ENCODE data around the gene CDON. TPM values are rescaled to one million over a fixed set of nuclear protein-coding genes. Genes with fewer than 3 reads are reported as not detected.

The CDON gene
- polyA plus RNA-seq, 3 donors = 0.01 TPM; not detected in 2

DNA sequence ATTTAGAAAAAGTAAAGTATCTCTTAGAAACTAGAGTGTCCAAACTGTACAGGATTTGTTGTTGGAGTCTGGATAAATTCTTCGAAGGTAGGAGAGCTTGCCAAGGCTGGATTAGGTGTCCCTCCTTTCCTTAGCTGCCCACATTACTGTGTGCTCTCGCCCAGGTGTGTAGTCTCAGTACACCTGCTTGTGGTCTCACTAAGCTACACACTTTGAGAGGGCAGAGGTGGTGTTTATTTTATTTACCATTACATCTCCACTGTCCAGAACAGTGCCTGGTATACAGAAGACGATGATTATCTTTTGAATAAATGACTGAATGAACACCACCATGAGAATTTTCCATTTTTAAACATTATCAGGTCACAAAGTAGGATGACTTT, 80.3 kb downstream of the CDON start:
- no peak overlapping the region for H3K27ac Mint-ChIP-seq
- peaks cover 0 to 3% (median 0%) of the 10 kb centered on the region in 7 donors for H3K9me3 Mint-ChIP-seq
- intact Hi-C loops (cut with micrococcal nuclease) = no loop called here
- Histone ChIP-seq H3K79me2 (ENCODE audit: insufficient read depth, low read length) (no peaks in the 10 kb centered on the region), H3K27ac (ENCODE audit: low read depth in 1 of 2, low read length in 2 of 2) (no peak overlapping the region), H3K9ac (ENCODE audit: insufficient read depth, low read length, poor library complexity, severe bottlenecking) (no peak overlapping the region), H3K27me3 (ENCODE audit: control insufficient read depth in 2 of 2, insufficient read depth in 2 of 2, low read length in 2 of 2) (no peaks in the 10 kb centered on the region), H3K4me1 (ENCODE audit: control insufficient read depth in 1 of 2, insufficient read depth in 2 of 2, low read length in 2 of 2) (no peaks in the 10 kb centered on the region), H4K20me1 (ENCODE audit: insufficient read depth, low read length) (no peaks in the 10 kb centered on the region), H3K9me3 (replicated peaks in 1 of 2; ENCODE audit: control insufficient read depth in 1 of 2, insufficient read depth in 1 of 2, low read length in 2 of 2) (no peaks in the 10 kb centered on the region), H3K4me3 (replicated peaks in 1 of 3; ENCODE audit: low read depth in 2 of 3, low read length in 3 of 3) (no peak overlapping the region), H3K4me2 (replicated peaks; ENCODE audit: extremely low read depth, low read length, poor library complexity, severe bottlenecking) (no peak overlapping the region), H2AFZ (ENCODE audit: insufficient read depth, low read depth, low read length, poor library complexity, severe bottlenecking) (no peak overlapping the region), H3K36me3 (replicated peaks in 1 of 2; ENCODE audit: control insufficient read depth in 1 of 2, insufficient read depth in 2 of 2, low read length in 2 of 2) (no peaks in the 10 kb centered on the region)
- peaks cover 1 to 5% (median 4%) of the 10 kb centered on the region in 3 donors for H3K27me3 Mint-ChIP-seq (ENCODE audit: low read depth in 3 of 3)
- H3K36me3 Mint-ChIP-seq = no peaks in the 10 kb centered on the region
- WGBS (ENCODE audit: insufficient coverage) = no CpG with 5 or more reads among the region's 3 CpGs
- no peak overlapping the region for H3K4me3 Mint-ChIP-seq
- TF ChIP-seq, protein P1, sequence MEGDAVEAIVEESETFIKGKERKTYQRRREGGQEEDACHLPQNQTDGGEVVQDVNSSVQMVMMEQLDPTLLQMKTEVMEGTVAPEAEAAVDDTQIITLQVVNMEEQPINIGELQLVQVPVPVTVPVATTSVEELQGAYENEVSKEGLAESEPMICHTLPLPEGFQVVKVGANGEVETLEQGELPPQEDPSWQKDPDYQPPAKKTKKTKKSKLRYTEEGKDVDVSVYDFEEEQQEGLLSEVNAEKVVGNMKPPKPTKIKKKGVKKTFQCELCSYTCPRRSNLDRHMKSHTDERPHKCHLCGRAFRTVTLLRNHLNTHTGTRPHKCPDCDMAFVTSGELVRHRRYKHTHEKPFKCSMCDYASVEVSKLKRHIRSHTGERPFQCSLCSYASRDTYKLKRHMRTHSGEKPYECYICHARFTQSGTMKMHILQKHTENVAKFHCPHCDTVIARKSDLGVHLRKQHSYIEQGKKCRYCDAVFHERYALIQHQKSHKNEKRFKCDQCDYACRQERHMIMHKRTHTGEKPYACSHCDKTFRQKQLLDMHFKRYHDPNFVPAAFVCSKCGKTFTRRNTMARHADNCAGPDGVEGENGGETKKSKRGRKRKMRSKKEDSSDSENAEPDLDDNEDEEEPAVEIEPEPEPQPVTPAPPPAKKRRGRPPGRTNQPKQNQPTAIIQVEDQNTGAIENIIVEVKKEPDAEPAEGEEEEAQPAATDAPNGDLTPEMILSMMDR (IDR thresholded peaks at IDR 0.05) = no peak
- DNase-seq = no peak
- peaks cover 8% of the 10 kb centered on the region for H3K4me1 Mint-ChIP-seq

DNA sequence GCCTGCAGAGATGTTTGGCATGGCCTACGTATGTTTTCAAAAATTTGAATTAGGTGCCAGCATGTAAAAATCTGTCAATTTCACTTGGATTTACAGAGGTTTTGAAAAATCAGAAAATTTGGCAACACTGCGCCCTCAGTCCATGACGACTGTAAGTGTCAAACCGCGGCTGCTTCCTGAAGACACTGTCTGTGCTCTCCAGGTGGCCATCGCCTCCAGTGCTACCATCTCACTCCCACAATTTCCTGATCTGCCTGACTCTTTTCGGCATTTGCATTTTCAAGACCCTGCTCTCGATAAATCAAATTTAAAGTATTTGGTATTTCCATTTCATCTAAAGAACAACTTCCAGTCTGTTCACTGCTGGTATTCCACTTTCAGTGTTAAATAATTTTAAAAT, 82.2 kb downstream of the CDON start:
- no peaks in the 10 kb centered on the region for H3K27me3 ChIP-seq (ENCODE audit: control insufficient read depth in 2 of 2, insufficient read depth in 2 of 2, low read length in 2 of 2)
- H3K36me3 Mint-ChIP-seq = no peaks in the 10 kb centered on the region
- H3K4me1 Mint-ChIP-seq = peaks cover 8% of the 10 kb centered on the region
- H2AFZ ChIP-seq (ENCODE audit: insufficient read depth, low read depth, low read length, poor library complexity, severe bottlenecking) = no peak overlapping the region
- WGBS (ENCODE audit: insufficient coverage) = 76% methylated on average over 5 of the region's 8 CpGs
- no peak overlapping the region for H3K4me3 Mint-ChIP-seq
- H3K4me3 ChIP-seq (replicated peaks in 1 of 3; ENCODE audit: low read depth in 2 of 3, low read length in 3 of 3) = no peak overlapping the region
- DNase-seq = no peak
- no peaks in the 10 kb centered on the region for H3K36me3 ChIP-seq (replicated peaks in 1 of 2; ENCODE audit: control insufficient read depth in 1 of 2, insufficient read depth in 2 of 2, low read length in 2 of 2)
- intact Hi-C loops (cut with micrococcal nuclease) = no loop called here
- no peaks in the 10 kb centered on the region for H3K4me1 ChIP-seq (ENCODE audit: control insufficient read depth in 1 of 2, insufficient read depth in 2 of 2, low read length in 2 of 2)
- H3K9me3 Mint-ChIP-seq = peaks cover 0 to under 1% (median 0%) of the 10 kb centered on the region in 7 donors
- peaks cover 1 to 5% (median 3%) of the 10 kb centered on the region in 3 donors for H3K27me3 Mint-ChIP-seq (ENCODE audit: low read depth in 3 of 3)
- no peak overlapping the region for H3K27ac Mint-ChIP-seq
- no peak overlapping the region for H3K9ac ChIP-seq (ENCODE audit: insufficient read depth, low read length, poor library complexity, severe bottlenecking)
- no peak overlapping the region for H3K27ac ChIP-seq (ENCODE audit: low read depth in 1 of 2, low read length in 2 of 2)
- H3K79me2 ChIP-seq (ENCODE audit: insufficient read depth, low read length) = no peaks in the 10 kb centered on the region
- H3K9me3 ChIP-seq (replicated peaks in 1 of 2; ENCODE audit: control insufficient read depth in 1 of 2, insufficient read depth in 1 of 2, low read length in 2 of 2) = no peaks in the 10 kb centered on the region
- TF ChIP-seq, protein P1 (IDR thresholded peaks at IDR 0.05) = no peak
- no peak overlapping the region for H3K4me2 ChIP-seq (replicated peaks; ENCODE audit: extremely low read depth, low read length, poor library complexity, severe bottlenecking)
- no peaks in the 10 kb centered on the region for H4K20me1 ChIP-seq (ENCODE audit: insufficient read depth, low read length)

All from CD14-positive monocyte (primary cell).